HEK293T (cell line): ENCODE data around the gene SFTA2.
"Not testable (repeated sequence)": the region's sequence is repeated elsewhere in the genome, so short reads cannot be mapped to it uniquely, and the experiment has no call there.

Experiments used
- CTCF ChIA-PET: fragments of 350-600 bp; formaldehyde crosslinking; extraction: SDS; loops from one replicate; lab custom pipeline; 2021; ENCODE audit warnings: antibody characterized with exemption, inconsistent platforms; lab: Yijun Ruan, JAX
- POLR2A ChIA-PET: fragments of 350-600 bp; formaldehyde crosslinking; extraction: SDS; loops from one replicate; lab custom pipeline; 2020; ENCODE audit warnings: antibody characterized with exemption, inconsistent platforms; lab: Yijun Ruan, JAX
- DNase-seq: peaks from one replicate; pipeline ENCODE4 v3.0.0; 2012; ENCODE audit warnings: mixed read lengths; ENCODE audit errors: extremely low spot score
- ARNT ChIP-seq: fragments of 450-650 bp; IDR thresholded peaks from 2 replicates; pipeline ENCODE4 v1.6.1; 2017; ENCODE audit warnings: mild to moderate bottlenecking
- BHLHE40 ChIP-seq: fragments of 450-650 bp; IDR thresholded peaks from 2 replicates; pipeline ENCODE4 v1.6.1; 2016; ENCODE audit warnings: mild to moderate bottlenecking, moderate library complexity, borderline replicate concordance
- CTBP1 ChIP-seq: fragments of 450-650 bp; IDR thresholded peaks from 2 replicates; pipeline ENCODE4 v1.6.1; 2016; ENCODE audit warnings: borderline replicate concordance
- ELF4 ChIP-seq: fragments of 450-650 bp; IDR thresholded peaks from 2 replicates; pipeline ENCODE4 v1.6.1; 2017; ENCODE audit warnings: antibody characterized with exemption
- FOXA1 ChIP-seq: fragments of 450-650 bp; IDR thresholded peaks from 2 replicates; pipeline ENCODE4 v1.6.1; 2016; ENCODE audit warnings: mild to moderate bottlenecking
- FOXK2 ChIP-seq: fragments of 450-650 bp; IDR thresholded peaks from 2 replicates; pipeline ENCODE4 v1.6.1; 2016; ENCODE audit warnings: mild to moderate bottlenecking
- FOXM1 ChIP-seq: fragments of 450-650 bp; IDR thresholded peaks from 2 replicates; pipeline ENCODE4 v1.6.1; 2017; ENCODE audit warnings: mild to moderate bottlenecking, borderline replicate concordance
- HDGF ChIP-seq: fragments of 450-650 bp; IDR thresholded peaks from 2 replicates; pipeline ENCODE4 v1.6.1; 2017; ENCODE audit warnings: antibody characterized with exemption, borderline replicate concordance
- L3MBTL2 ChIP-seq: fragments of 450-650 bp; conservative IDR thresholded peaks from 2 replicates; pipeline ENCODE4 v1.6.1; 2016; ENCODE audit warnings: mild to moderate bottlenecking
- LEF1 ChIP-seq: fragments of 450-650 bp; IDR thresholded peaks from 2 replicates; pipeline ENCODE4 v1.6.1; 2017; ENCODE audit warnings: mild to moderate bottlenecking, borderline replicate concordance
- NFRKB ChIP-seq: fragments of 450-650 bp; IDR thresholded peaks from 2 replicates; pipeline ENCODE4 v1.6.1; 2016; ENCODE audit warnings: mild to moderate bottlenecking, moderate library complexity
- PKNOX1 ChIP-seq: fragments of 450-650 bp; IDR thresholded peaks from 2 replicates; pipeline ENCODE4 v1.6.1; 2016
- SP1 ChIP-seq: fragments of 450-650 bp; IDR thresholded peaks from 2 replicates; pipeline ENCODE4 v1.6.1; 2017
- SUZ12 ChIP-seq: fragments of 450-650 bp; IDR thresholded peaks from 2 replicates; pipeline ENCODE4 v1.6.1; 2016; ENCODE audit warnings: mild to moderate bottlenecking
- TARDBP ChIP-seq: fragments of 450-650 bp; IDR thresholded peaks from 2 replicates; pipeline ENCODE4 v1.6.1; 2016
- ZNF384 ChIP-seq: fragments of 450-650 bp; IDR thresholded peaks from 2 replicates; pipeline ENCODE4 v1.6.1; 2016

SFTA2 gene

DNA sequence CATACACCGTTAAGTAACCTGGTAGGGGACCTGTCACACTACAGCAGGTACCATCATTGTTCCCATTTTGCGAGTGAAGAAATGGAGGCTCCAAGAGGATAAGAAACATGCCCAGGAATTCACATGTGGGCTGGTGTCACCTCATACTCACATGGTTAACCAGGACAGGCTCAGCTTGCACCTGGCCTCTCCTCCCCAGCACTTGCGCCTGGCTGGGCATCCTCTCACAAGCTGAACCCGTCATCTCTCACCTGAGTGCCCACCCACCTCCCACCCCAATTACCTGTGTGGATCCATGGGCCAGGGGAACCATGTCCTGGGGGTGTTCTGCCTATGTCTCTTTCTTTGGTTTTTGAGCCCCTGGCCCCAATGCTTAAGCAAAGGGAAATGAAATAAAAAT, 1.5 kb downstream of the SFTA2 start:
- CTCF ChIA-PET, result no interaction called here
- DNase-seq, result no peak
- TF ChIP-seq CTBP1 (no peak), ARNT (no peak), FOXA1 (no peak), SUZ12 (no peak), FOXM1 (no peak), ZNF384 (no peak), TARDBP (no peak), HDGF (no peak), NFRKB (no peak), BHLHE40 (no peak), SP1 (no peak), L3MBTL2 (no peak), LEF1 (no peak), PKNOX1 (no peak), FOXK2 (no peak), ELF4 (no peak)
- POLR2A ChIA-PET, result no interaction called here

- ChIA-PET POLR2A (no interaction called here), CTCF (no interaction called here)
- TF ChIP-seq ELF4, result no peak
- TF ChIP-seq ARNT, result no peak
- no peak for TF ChIP-seq HDGF
- TF ChIP-seq FOXM1, result no peak
- TF ChIP-seq ZNF384, result no peak
- no peak for TF ChIP-seq L3MBTL2
- no peak for TF ChIP-seq SUZ12
- TF ChIP-seq PKNOX1, result no peak
- no peak for TF ChIP-seq TARDBP
- TF ChIP-seq NFRKB, result no peak
- no peak for TF ChIP-seq FOXK2
- TF ChIP-seq SP1, result no peak
- no peak for TF ChIP-seq FOXA1
- no peak for TF ChIP-seq CTBP1
- TF ChIP-seq BHLHE40, result no peak
- TF ChIP-seq LEF1, result no peak
- DNase-seq, result no peak
Observed at GRCh38 chr6:30928677-30929076, 3.3 kb downstream of the SFTA2 start.

DNA sequence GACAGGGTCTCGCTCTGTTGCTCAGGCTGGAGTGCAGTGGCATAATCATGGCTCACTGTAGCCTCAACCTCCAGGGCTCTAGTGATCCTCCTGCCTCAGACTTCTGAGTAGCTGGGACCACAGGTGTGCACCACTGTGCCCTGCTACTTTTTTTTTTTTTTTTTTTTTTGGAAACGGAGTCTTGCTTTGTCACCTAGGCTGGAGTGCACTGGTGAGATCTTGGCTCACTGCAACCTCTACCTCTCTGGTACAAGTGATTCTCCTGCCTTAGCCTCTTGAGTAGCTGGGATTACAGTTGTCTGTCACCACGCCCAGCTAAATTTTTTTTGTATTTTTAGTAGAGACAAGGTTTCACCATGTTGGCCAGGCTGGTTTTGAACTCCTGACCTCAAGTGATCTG, 4.9 kb downstream of the SFTA2 start:
- POLR2A ChIA-PET, result interaction anchor here (0.6 kb wide), 1 partner anchor 10 kb away, joined by 4 read pairs; no protein-coding TSS in a partner anchor
- CTCF ChIA-PET, DNase-seq: not testable (repeated sequence)

DNA sequence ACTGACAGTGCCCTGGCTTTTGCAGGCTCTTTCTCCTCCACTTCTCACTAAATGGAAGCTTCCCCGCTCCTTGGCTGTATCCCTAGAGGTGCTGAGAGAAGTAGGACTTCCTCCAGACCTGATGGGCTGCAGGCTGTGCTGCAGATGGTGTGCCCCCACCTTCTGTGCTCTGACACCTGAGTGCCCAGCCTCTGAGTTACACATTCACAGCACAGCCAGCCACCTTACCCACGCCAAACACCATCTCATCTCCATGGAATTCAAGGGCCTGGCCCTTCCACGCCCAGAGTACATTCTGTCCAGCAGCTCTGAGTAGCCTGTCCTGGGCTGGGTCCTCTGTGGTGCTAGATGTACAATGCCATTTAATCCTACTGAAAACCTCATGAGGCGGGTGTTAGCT, 5.3 kb downstream of the SFTA2 start:
- CTCF ChIA-PET, result no interaction called here
- POLR2A ChIA-PET, result interaction anchor here (0.6 to 0.8 kb wide), 2 partner anchors 9 to 13 kb away, joined by 3 to 4 read pairs; partner anchors contain the start of gene VARS2
- no peak for TF ChIP-seq FOXA1
- no peak for TF ChIP-seq NFRKB
- TF ChIP-seq SUZ12, result no peak
- no peak for TF ChIP-seq TARDBP
- TF ChIP-seq HDGF, result no peak
- TF ChIP-seq FOXK2, result no peak
- TF ChIP-seq CTBP1, result no peak
- no peak for TF ChIP-seq L3MBTL2
- TF ChIP-seq ZNF384, result no peak
- no peak for TF ChIP-seq PKNOX1
- no peak for TF ChIP-seq ELF4
- no peak for TF ChIP-seq LEF1
- TF ChIP-seq FOXM1, result no peak
- TF ChIP-seq BHLHE40, result no peak
- no peak for TF ChIP-seq ARNT
- no peak for TF ChIP-seq SP1
- no peak for DNase-seq

- POLR2A ChIA-PET, result interaction anchor here (0.8 to 1.8 kb wide), 2 partner anchors 10 to 37 kb away, joined by 3 to 5 read pairs; partner anchors contain the start of gene VARS2
- not testable (repeated sequence) for DNase-seq
- CTCF ChIA-PET, result interaction anchor here (1.1 kb wide), 1 partner anchor 8 kb away, joined by 3 read pairs; no protein-coding TSS in a partner anchor
Observed at GRCh38 chr6:30924040-30924627, 7.8 kb downstream of the SFTA2 start.

DNA sequence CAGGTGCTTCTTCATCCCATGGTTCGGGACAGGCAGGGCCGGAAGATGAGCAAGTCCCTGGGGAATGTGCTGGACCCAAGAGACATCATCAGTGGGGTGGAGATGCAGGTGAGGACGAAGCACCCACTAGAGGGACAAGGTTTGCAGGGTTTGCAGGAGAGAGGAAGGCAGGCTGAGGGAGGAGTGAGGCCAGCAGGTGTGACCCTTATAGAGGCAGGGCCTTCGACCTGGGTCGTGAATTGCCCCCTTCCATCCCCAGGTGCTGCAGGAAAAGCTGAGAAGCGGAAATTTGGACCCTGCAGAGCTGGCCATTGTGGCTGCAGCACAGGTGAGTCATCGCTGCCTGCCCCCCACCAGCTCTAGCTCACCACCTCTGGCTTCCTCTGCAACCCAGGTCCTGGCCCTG, 9.5 kb downstream of the SFTA2 start:
- CTCF ChIA-PET, result no interaction called here
- TF ChIP-seq ELF4 (no peak), FOXA1 (no peak), ARNT (no peak), CTBP1 (no peak), FOXK2 (no peak), TARDBP (no peak), HDGF (no peak), PKNOX1 (no peak), BHLHE40 (no peak), FOXM1 (no peak), LEF1 (no peak), NFRKB (no peak), SUZ12 (no peak), ZNF384 (no peak), SP1 (no peak), L3MBTL2 (no peak)
- no peak for DNase-seq
- POLR2A ChIA-PET, result interaction anchor here (1.8 kb wide), 1 partner anchor 9 kb away, joined by 5 read pairs; the partner anchor contains the start of gene VARS2
